Measurements from ENCODE around the gene F8A1. TPM values are rescaled to one million over a fixed set of nuclear protein-coding genes. Genes with fewer than 3 reads are reported as not detected.
"Not testable (repeated sequence)": the region's sequence is repeated elsewhere in the genome, so short reads cannot be mapped to it uniquely, and the experiment has no call there.

The F8A1 gene
- 26.1 and 30.9 TPM in 2 replicates for total RNA-seq

- H3K4me3 Mint-ChIP-seq; H3K36me3 Mint-ChIP-seq (ENCODE audit: low read depth); H3K4me1 Mint-ChIP-seq; H3K9me3 Mint-ChIP-seq; H3K27me3 Mint-ChIP-seq; intact Hi-C loops (cut with micrococcal nuclease); H3K27ac Mint-ChIP-seq; POLR2A ChIA-PET; CTCF ChIA-PET: not testable (repeated sequence)
- ATAC-seq (ENCODE audit: low read depth) (peak; percentile 83), DNase-seq (peak; percentile 23)
Measured at GRCh38 chrX:154886069-154886788, at the start of gene F8A1. Gene F8A1 (plus strand): TSS chrX:154886355. CDS start chrX:154886375, 20 bp downstream.

GRCh38 chrX:154840856-154841255 lies 45.3 kb upstream of the F8A1 start:
- ChIA-PET POLR2A (interaction anchor here (0.6 to 1.0 kb wide), 2 partner anchors 153 to 1899 kb away, joined by 3 to 8 read pairs; no protein-coding TSS in a partner anchor), CTCF (interaction anchor here (1.1 to 1.6 kb wide), 3 partner anchors 19 to 92 kb away, joined by 4 to 7 read pairs (median 6); partner anchors contain the start of gene GAB3)
- intact Hi-C loops (cut with micrococcal nuclease), result loop anchor here (1.0 to 5.0 kb wide), 3 partner anchors 34 to 126 kb away; partner anchors contain the start of gene MPP1
- no peak for TF ChIP-seq CTCF (IDR thresholded peaks at IDR 0.05)
- Mint-ChIP-seq H3K9me3 (no peaks in the 10 kb centered on the region), H3K36me3 (ENCODE audit: low read depth) (no peaks in the 10 kb centered on the region), H3K27ac (no peak overlapping the region), H3K27me3 (no peaks in the 10 kb centered on the region), H3K4me1 (no peaks in the 10 kb centered on the region), H3K4me3 (no peak overlapping the region)
- ATAC-seq (ENCODE audit: low read depth) (peak; percentile 66), DNase-seq (no peak)

- ChIA-PET POLR2A (no interaction called here), CTCF (no interaction called here)
- peaks cover 2% of the 10 kb centered on the region for H3K9me3 Mint-ChIP-seq
- DNase-seq, result no peak
- no peak overlapping the region for H3K27ac Mint-ChIP-seq
- H3K4me1 Mint-ChIP-seq, result no peaks in the 10 kb centered on the region
- H3K36me3 Mint-ChIP-seq (ENCODE audit: low read depth), result no peaks in the 10 kb centered on the region
- no peak for TF ChIP-seq CTCF (IDR thresholded peaks at IDR 0.05)
- ATAC-seq (ENCODE audit: low read depth), result no peak
- H3K4me3 Mint-ChIP-seq, result no peak overlapping the region
- H3K27me3 Mint-ChIP-seq, result no peaks in the 10 kb centered on the region
- intact Hi-C loops (cut with micrococcal nuclease), result no loop called here
Measured at GRCh38 chrX:154850957-154851611, 35.1 kb upstream of the F8A1 start.

- CTCF ChIA-PET, result no interaction called here
- Mint-ChIP-seq H3K4me3 (no peak overlapping the region), H3K4me1 (no peaks in the 10 kb centered on the region), H3K27ac (no peak overlapping the region), H3K27me3 (no peaks in the 10 kb centered on the region), H3K36me3 (ENCODE audit: low read depth) (no peaks in the 10 kb centered on the region), H3K9me3 (peaks cover 2% of the 10 kb centered on the region)
- intact Hi-C loops (cut with micrococcal nuclease), result no loop called here
- no peak for TF ChIP-seq CTCF (IDR thresholded peaks at IDR 0.05)
- POLR2A ChIA-PET, result no interaction called here
- ATAC-seq (ENCODE audit: low read depth) (no peak), DNase-seq (no peak)
Measured at GRCh38 chrX:154855256-154855655, 30.9 kb upstream of the F8A1 start.

- H3K27ac Mint-ChIP-seq; H3K27me3 Mint-ChIP-seq; H3K9me3 Mint-ChIP-seq; H3K36me3 Mint-ChIP-seq (ENCODE audit: low read depth); H3K4me1 Mint-ChIP-seq; H3K4me3 Mint-ChIP-seq; CTCF ChIA-PET; ATAC-seq (ENCODE audit: low read depth); DNase-seq; POLR2A ChIA-PET; intact Hi-C loops (cut with micrococcal nuclease): not testable (repeated sequence)
Measured at GRCh38 chrX:154868522-154868921, 17.6 kb upstream of the F8A1 start.

- H3K4me3 Mint-ChIP-seq, result no peak overlapping the region
- H3K36me3 Mint-ChIP-seq (ENCODE audit: low read depth), result no peaks in the 10 kb centered on the region
- intact Hi-C loops (cut with micrococcal nuclease), result no loop called here
- DNase-seq, result no peak
- TF ChIP-seq CTCF (IDR thresholded peaks at IDR 0.05), result no peak
- no peaks in the 10 kb centered on the region for H3K4me1 Mint-ChIP-seq
- ChIA-PET POLR2A (no interaction called here), CTCF (no interaction called here)
- H3K9me3 Mint-ChIP-seq, result peaks cover 1% of the 10 kb centered on the region
- no peak for ATAC-seq (ENCODE audit: low read depth)
- no peak overlapping the region for H3K27ac Mint-ChIP-seq
- no peaks in the 10 kb centered on the region for H3K27me3 Mint-ChIP-seq
Measured at GRCh38 chrX:154873329-154873728, 12.8 kb upstream of the F8A1 start.

- POLR2A ChIA-PET, CTCF ChIA-PET, H3K27me3 Mint-ChIP-seq: not testable (repeated sequence)
Measured at GRCh38 chrX:154884069-154884468, 2.1 kb upstream of the F8A1 start.

GRCh38 chrX:154885057-154885456 lies 1.1 kb upstream of the F8A1 start:
- CTCF ChIA-PET; H3K4me3 Mint-ChIP-seq; H3K4me1 Mint-ChIP-seq; H3K27me3 Mint-ChIP-seq; H3K36me3 Mint-ChIP-seq (ENCODE audit: low read depth); ATAC-seq (ENCODE audit: low read depth); POLR2A ChIA-PET; intact Hi-C loops (cut with micrococcal nuclease); DNase-seq; H3K27ac Mint-ChIP-seq; H3K9me3 Mint-ChIP-seq: not testable (repeated sequence)

More at GRCh38 chrX:154884069-154884468, 2.1 kb upstream of the F8A1 start:
- H3K9me3 Mint-ChIP-seq; ATAC-seq (ENCODE audit: low read depth); H3K27ac Mint-ChIP-seq; H3K36me3 Mint-ChIP-seq (ENCODE audit: low read depth); H3K4me3 Mint-ChIP-seq; DNase-seq; H3K4me1 Mint-ChIP-seq; intact Hi-C loops (cut with micrococcal nuclease): not testable (repeated sequence)

Data from activated B cell treated with CpG ODN at 0.5 μM for 24 hours (primary cell).